Prostate gland (tissue), 2 donors: ENCODE data around the gene LGI4. TPM values are rescaled to one million over a fixed set of nuclear protein-coding genes. Genes with fewer than 3 reads are reported as not detected.

ENCODE experiments used
- DNase-seq: peaks from one replicate; pipeline ENCODE4 v3.0.0-alpha.2; 2019; ENCODE audit warnings: low spot score
- H3K27ac ChIP-seq, 2 donors: fragments of 200-600 bp; sonication (generic); 2 replicates each; pipeline ENCODE4 v1.5.1; 2017 to 2019
- H3K27me3 ChIP-seq: fragments of 200-600 bp; sonication (generic); replicated peaks from 2 replicates; pipeline ENCODE4 v1.5.1; 2019; ENCODE audit not compliant: insufficient read depth
- H3K36me3 ChIP-seq, 2 donors: fragments of 200-600 bp; sonication (generic); 1 replicate in 1 of 2; 2 replicates in 1 of 2; pipeline versions ENCODE4 v1.5.1 to v1.8.1; 2017 to 2019
- H3K4me1 ChIP-seq: fragments of 200-600 bp; sonication (generic); replicated peaks from 2 replicates; pipeline ENCODE4 v1.5.1; 2019
- H3K4me3 ChIP-seq, 2 donors: fragments of 200-600 bp; sonication (generic); 2 replicates each; pipeline ENCODE4 v1.5.1; 2017 to 2019
- H3K9me3 ChIP-seq: fragments of 200-600 bp; sonication (generic); 2 replicates; pipeline ENCODE4 v1.5.1; 2017
- POLR2A ChIP-seq: fragments of 450-650 bp; IDR thresholded peaks from one replicate; pipeline ENCODE4 v1.6.1; 2016; ENCODE audit warnings: antibody characterized with exemption, mild to moderate bottlenecking
- POLR2AphosphoS5 ChIP-seq: sonication (generic); formaldehyde crosslinking; IDR thresholded peaks from one replicate; pipeline ENCODE4 v1.6.1; 2017; ENCODE audit warnings: antibody characterized with exemption
- WGBS: methylation state at CpG from one replicate; pipeline ENCODE4 v1.1.5; 2018; 5-methylcytosine and 5-hydroxymethylcytosine counted together
- intact Hi-C: fragments of 100-400 bp; cut with DNase I; formaldehyde crosslinking; loops from one replicate; pipeline ENCODE4 v1.14.2; 2022
- total RNA-seq, 2 donors: library from RNA; depleted of rRNA; stranded (reverse); fragments of >200 nt; gene quantifications; one replicate each; pipeline ENCODE4 v1.1.0, GENCODE V29; 2016
- TF ChIP-seq, protein P1 (sequence below), 4 experiments: fragments of 200-600 bp in 2 of 4; fragments of 450-650 bp in 2 of 4; sonication (generic) in 2 of 4; IDR thresholded peaks; 1 replicate in 3 of 4; 2 replicates in 1 of 4; pipeline ENCODE4 v1.5.1; 2016 to 2019; ENCODE audit warnings: antibody characterized with exemption in 4 of 4, mild to moderate bottlenecking in 2 of 4, moderate library complexity in 2 of 4

Gene LGI4
- total RNA-seq, 2 donors from 2014 or later = 9.1 to 16.3 TPM

DNA sequence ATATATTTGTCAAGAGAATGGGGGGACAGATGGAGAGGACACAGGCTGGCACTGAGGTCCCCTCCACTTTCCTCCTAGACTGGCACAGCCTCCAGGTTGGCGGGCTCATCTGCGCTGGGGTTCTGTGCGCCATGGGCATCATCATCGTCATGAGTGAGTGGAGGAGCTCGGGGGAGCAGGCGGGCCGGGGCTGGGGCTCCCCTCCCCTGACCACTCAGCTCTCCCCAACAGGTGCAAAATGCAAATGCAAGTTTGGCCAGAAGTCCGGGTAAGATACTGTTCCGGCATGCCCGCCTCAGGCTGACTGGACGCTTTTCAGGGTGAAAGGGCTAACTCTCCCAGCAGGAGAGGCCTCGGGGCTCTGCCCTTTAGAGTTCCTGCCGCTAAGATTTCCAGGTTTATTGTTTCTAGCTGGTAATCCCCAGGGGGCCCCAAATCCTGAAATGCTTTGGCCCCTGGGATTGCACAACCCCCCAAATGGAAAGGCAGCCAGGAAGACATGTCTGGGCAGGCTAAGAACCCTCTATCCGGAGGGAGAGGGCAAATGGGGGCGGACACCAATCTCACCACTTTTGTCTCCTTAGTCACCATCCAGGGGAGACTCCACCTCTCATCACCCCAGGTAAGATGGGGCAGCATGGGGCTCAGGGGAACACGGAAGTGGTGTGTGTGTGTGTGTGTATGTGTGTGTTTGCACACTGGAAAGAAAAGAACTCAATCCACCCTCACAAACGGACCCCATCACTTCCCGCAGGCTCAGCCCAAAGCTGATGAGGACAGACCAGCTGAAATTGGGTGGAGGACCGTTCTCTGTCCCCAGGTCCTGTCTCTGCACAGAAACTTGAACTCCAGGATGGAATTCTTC lies 11.9 kb downstream of the LGI4 start:
- 44% methylated on average over 18 of the region's 19 CpGs for WGBS
- intact Hi-C loops = no loop called here
- H3K36me3 ChIP-seq = no peaks in the 10 kb centered on the region
- H3K9me3 ChIP-seq = no peaks in the 10 kb centered on the region
- peaks cover 17% of the 10 kb centered on the region for H3K4me1 ChIP-seq
- no peak overlapping the region for H3K4me3 ChIP-seq
- TF ChIP-seq POLR2A (no peak), POLR2AphosphoS5 (peak; percentile 46)
- H3K27me3 ChIP-seq = no peaks in the 10 kb centered on the region
- DNase-seq = no peak
- peak overlapping the region; percentile 85 to 88 for H3K27ac ChIP-seq

GRCh38 chr19:35120898-35121297 lies 14.0 kb downstream of the LGI4 start:
- WGBS = 61% methylated on average over 7 of the region's 7 CpGs
- no peaks in the 10 kb centered on the region for H3K27me3 ChIP-seq
- intact Hi-C loops = no loop called here
- H3K9me3 ChIP-seq = no peaks in the 10 kb centered on the region
- H3K4me1 ChIP-seq = peaks cover 11% of the 10 kb centered on the region
- H3K27ac ChIP-seq = peak overlapping the region; percentile 83 to 88
- H3K36me3 ChIP-seq = no peaks in the 10 kb centered on the region
- DNase-seq = no peak
- TF ChIP-seq, protein P1, sequence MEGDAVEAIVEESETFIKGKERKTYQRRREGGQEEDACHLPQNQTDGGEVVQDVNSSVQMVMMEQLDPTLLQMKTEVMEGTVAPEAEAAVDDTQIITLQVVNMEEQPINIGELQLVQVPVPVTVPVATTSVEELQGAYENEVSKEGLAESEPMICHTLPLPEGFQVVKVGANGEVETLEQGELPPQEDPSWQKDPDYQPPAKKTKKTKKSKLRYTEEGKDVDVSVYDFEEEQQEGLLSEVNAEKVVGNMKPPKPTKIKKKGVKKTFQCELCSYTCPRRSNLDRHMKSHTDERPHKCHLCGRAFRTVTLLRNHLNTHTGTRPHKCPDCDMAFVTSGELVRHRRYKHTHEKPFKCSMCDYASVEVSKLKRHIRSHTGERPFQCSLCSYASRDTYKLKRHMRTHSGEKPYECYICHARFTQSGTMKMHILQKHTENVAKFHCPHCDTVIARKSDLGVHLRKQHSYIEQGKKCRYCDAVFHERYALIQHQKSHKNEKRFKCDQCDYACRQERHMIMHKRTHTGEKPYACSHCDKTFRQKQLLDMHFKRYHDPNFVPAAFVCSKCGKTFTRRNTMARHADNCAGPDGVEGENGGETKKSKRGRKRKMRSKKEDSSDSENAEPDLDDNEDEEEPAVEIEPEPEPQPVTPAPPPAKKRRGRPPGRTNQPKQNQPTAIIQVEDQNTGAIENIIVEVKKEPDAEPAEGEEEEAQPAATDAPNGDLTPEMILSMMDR (IDR thresholded peaks at IDR 0.05) = no peak
- no peak for TF ChIP-seq POLR2A
- no peak for TF ChIP-seq POLR2AphosphoS5
- H3K4me3 ChIP-seq = no peak overlapping the region

DNA sequence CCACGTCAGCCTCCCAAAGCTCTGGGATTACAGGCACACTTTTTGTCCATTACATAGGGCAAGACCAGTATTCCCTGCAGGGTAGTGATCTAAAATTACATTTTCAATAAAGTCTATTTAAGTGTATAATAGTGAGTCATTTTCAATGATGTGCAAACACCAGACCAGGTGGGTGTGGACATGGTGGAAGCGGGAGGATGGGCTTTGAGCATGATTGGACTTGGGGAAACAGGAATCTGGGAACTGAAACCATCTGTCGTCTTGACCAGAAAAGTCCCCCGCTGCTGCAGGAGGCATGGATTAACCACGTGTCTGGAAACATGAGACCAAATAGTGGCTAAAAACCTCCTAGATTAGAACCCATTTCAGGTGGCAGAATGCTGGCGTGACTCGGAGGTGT lies 14.4 kb downstream of the LGI4 start:
- H3K4me1 ChIP-seq = peaks cover 11% of the 10 kb centered on the region
- H3K9me3 ChIP-seq = no peaks in the 10 kb centered on the region
- peak overlapping the region; percentile 83 to 88 for H3K27ac ChIP-seq
- H3K4me3 ChIP-seq = peak overlapping the region in 1 of 2 donors; percentile 65
- no peaks in the 10 kb centered on the region for H3K27me3 ChIP-seq
- H3K36me3 ChIP-seq = no peaks in the 10 kb centered on the region
- 27% methylated on average over 7 of the region's 7 CpGs for WGBS
- intact Hi-C loops = no loop called here
- DNase-seq = no peak
- peak; percentile 78 for TF ChIP-seq POLR2AphosphoS5
- TF ChIP-seq POLR2A = no peak

- whole genome bisulfite sequencing = 82% methylated on average over 9 of the region's 9 CpGs
- intact Hi-C loops = no loop called here
- H3K4me1 ChIP-seq = peaks cover 6% of the 10 kb centered on the region
Observed at GRCh38 chr19:35119578-35120155, 15.2 kb downstream of the LGI4 start.

GRCh38 chr19:35119091-35119490 lies 15.8 kb downstream of the LGI4 start:
- no peak for DNase-seq
- H3K36me3 ChIP-seq = no peaks in the 10 kb centered on the region
- peak overlapping the region; percentile 83 to 88 for H3K27ac ChIP-seq
- H3K27me3 ChIP-seq = no peaks in the 10 kb centered on the region
- intact Hi-C loops = no loop called here
- peaks cover 5% of the 10 kb centered on the region for H3K4me1 ChIP-seq
- 70% methylated on average over 14 of the region's 14 CpGs for WGBS
- no peaks in the 10 kb centered on the region for H3K9me3 ChIP-seq
- peak overlapping the region; percentile 64 to 65 for H3K4me3 ChIP-seq
- TF ChIP-seq POLR2AphosphoS5 (no peak), POLR2A (no peak)
- TF ChIP-seq, protein P1 (IDR thresholded peaks at IDR 0.05) = no peak

More at GRCh38 chr19:35119578-35120155, 15.2 kb downstream of the LGI4 start:
- H3K27me3 ChIP-seq = no peaks in the 10 kb centered on the region
- H3K9me3 ChIP-seq = no peaks in the 10 kb centered on the region
- no peak for DNase-seq
- TF ChIP-seq, protein P1 (IDR thresholded peaks at IDR 0.05) = no peak
- TF ChIP-seq POLR2AphosphoS5 = no peak
- TF ChIP-seq POLR2A = no peak
- peak overlapping the region in 1 of 2 donors; percentile 65 for H3K4me3 ChIP-seq
- H3K27ac ChIP-seq = peak overlapping the region; percentile 83 to 88
- H3K36me3 ChIP-seq = no peaks in the 10 kb centered on the region
